BJ (cell line): ENCODE data around the gene USP3. TPM values are rescaled to one million over a fixed set of nuclear protein-coding genes. Genes with fewer than 3 reads are reported as not detected.

Experiments
- CTCF ChIA-PET: fragments of 350-600 bp; formaldehyde crosslinking; extraction: SDS; loops from one replicate; lab custom pipeline; 2021; ENCODE audit warnings: antibody characterized with exemption, inconsistent platforms; lab: Yijun Ruan, JAX
- POLR2A ChIA-PET: fragments of 300-600 bp; sonication (Branson Sonifier 250); formaldehyde crosslinking; extraction: SDS; loops from one replicate; lab custom pipeline; 2021; ENCODE audit warnings: antibody characterized with exemption; lab: Charles Lee
- DNase-seq: peaks from one replicate; pipeline ENCODE4 v3.0.0-alpha.2; 2011; ENCODE audit warnings: low read depth
- H3K27me3 ChIP-seq: 2 replicates; pipeline ENCODE4 v1.6.0; 2011; ENCODE audit warnings: low read length; ENCODE audit not compliant: control insufficient read depth, insufficient read depth
- H3K36me3 ChIP-seq: 2 replicates; pipeline ENCODE4 v1.5.1; 2011; ENCODE audit warnings: low read length; ENCODE audit not compliant: control insufficient read depth, insufficient read depth
- H3K4me3 ChIP-seq: 2 replicates; pipeline ENCODE4 v1.5.1; 2011; ENCODE audit warnings: low read depth, mild to moderate bottlenecking, control low read depth, low read length
- CTCF ChIP-seq: IDR thresholded peaks from 2 replicates; pipeline ENCODE4 v1.5.1; 2011; ENCODE audit warnings: low read depth, mild to moderate bottlenecking, control low read depth, inconsistent platforms, low read length, moderate library complexity; ENCODE audit not compliant: insufficient read depth
- polyA plus RNA-seq: library from polyadenylated mRNA; depleted of rRNA; stranded (reverse); fragments of >200 nt; gene quantifications from 2 replicates; pipeline ENCODE4 v1.2.3, GENCODE V29; 2011; rRNA removed

Gene USP3
- polyA plus RNA-seq, 1 experiment: 13.3 TPM

GRCh38 chr15:63633312-63633711 lies 128.9 kb downstream of the USP3 start:
- CTCF ChIA-PET: interaction anchor here (0.8 to 0.9 kb wide), 2 partner anchors 18 to 23 kb away, joined by 3 to 4 read pairs; no protein-coding TSS in a partner anchor
- no peaks in the 10 kb centered on the region for H3K27me3 ChIP-seq
- DNase-seq: no peak
- POLR2A ChIA-PET: no interaction called here
- peaks cover 12% of the 10 kb centered on the region for H3K36me3 ChIP-seq
- no peak for TF ChIP-seq CTCF
- no peak overlapping the region for H3K4me3 ChIP-seq

- Histone ChIP-seq H3K27me3 (no peaks in the 10 kb centered on the region), H3K36me3 (peaks cover 11% of the 10 kb centered on the region), H3K4me3 (no peak overlapping the region)
- TF ChIP-seq CTCF: no peak
- DNase-seq: no peak
- POLR2A ChIA-PET: no interaction called here
- CTCF ChIA-PET: no interaction called here
These were observed 129.8 kb downstream of the USP3 start for GRCh38 chr15:63634154-63634553.

- peaks cover 8% of the 10 kb centered on the region for H3K36me3 ChIP-seq
- POLR2A ChIA-PET: no interaction called here
- CTCF ChIA-PET: no interaction called here
- no peak for TF ChIP-seq CTCF
- no peak overlapping the region for H3K4me3 ChIP-seq
- no peaks in the 10 kb centered on the region for H3K27me3 ChIP-seq
- no peak for DNase-seq
These were observed 132.2 kb downstream of the USP3 start for GRCh38 chr15:63636518-63637061.

- ChIA-PET CTCF (interaction anchor here (0.5 kb wide), 1 partner anchor 38 kb away, joined by 3 read pairs; no protein-coding TSS in a partner anchor), POLR2A (no interaction called here)
- TF ChIP-seq CTCF: no peak
- peaks cover 7% of the 10 kb centered on the region for H3K36me3 ChIP-seq
- no peak for DNase-seq
- H3K27me3 ChIP-seq: no peaks in the 10 kb centered on the region
- no peak overlapping the region for H3K4me3 ChIP-seq
These were observed 134.4 kb downstream of the USP3 start for GRCh38 chr15:63638839-63639238.

- POLR2A ChIA-PET: no interaction called here
- TF ChIP-seq CTCF: no peak
- no peak for DNase-seq
- CTCF ChIA-PET: interaction anchor here (0.7 to 1.1 kb wide), 2 partner anchors 89 to 428 kb away, joined by 3 to 4 read pairs; no protein-coding TSS in a partner anchor
- no peak overlapping the region for H3K4me3 ChIP-seq
- H3K27me3 ChIP-seq: no peaks in the 10 kb centered on the region
- H3K36me3 ChIP-seq: peaks cover 7% of the 10 kb centered on the region
These were observed 135.8 kb downstream of the USP3 start for GRCh38 chr15:63640146-63640545.

Other genes starting within 250 kb of the USP3 start
- gene APH1B, start 227.0 kb upstream of the USP3 start, polyA plus RNA-seq: 12.6 and 20.4 TPM in 2 replicates
- 13.1 and 16.9 TPM in 2 replicates for gene CA12, start 122.7 kb upstream of the USP3 start, polyA plus RNA-seq
- 1.5 and 3.8 TPM in 2 replicates for gene FBXL22, start 92.8 kb downstream of the USP3 start, polyA plus RNA-seq